CD4-positive, CD25-positive, alpha-beta regulatory T cell (primary cell): ENCODE measurements around the gene LMNA. TPM values are rescaled to one million over a fixed set of nuclear protein-coding genes. Genes with fewer than 3 reads are reported as not detected.
A peak's percentile ranks its signal among the peaks of the same experiment; 100 is the strongest.
"Not testable (repeated sequence)": the region's sequence is repeated elsewhere in the genome, so short reads cannot be mapped to it uniquely, and the experiment has no call there.

Source experiments
- ATAC-seq, 2 donors: fragments of 150-1000 bp; cut with Tn5 transposase; one replicate each; pipeline ENCODE4 v1.10.0; 2021; ENCODE audit warnings: low read depth in 2 of 2, moderate number of reproducible peaks in 2 of 2, moderate library complexity in 1 of 2
- DNase-seq, 3 donors: peaks; one replicate each; pipeline versions ENCODE4 v3.0.0 to v3.0.0-alpha.2; 2012 to 2022; ENCODE audit warnings: mixed read lengths in 1 of 3
- H3K27ac ChIP-seq: one replicate; pipeline ENCODE4 v1.7.0; 2013; ENCODE audit warnings: mild to moderate bottlenecking, low read length; ENCODE audit not compliant: insufficient read depth, poor library complexity, severe bottlenecking
- H3K27me3 ChIP-seq: one replicate; pipeline ENCODE4 v1.7.0; 2013; ENCODE audit warnings: low read length; ENCODE audit not compliant: control insufficient read depth, insufficient read depth
- H3K36me3 ChIP-seq: one replicate; pipeline ENCODE4 v1.7.0; 2013; ENCODE audit warnings: mild to moderate bottlenecking, low read length, moderate library complexity; ENCODE audit not compliant: control insufficient read depth, insufficient read depth
- H3K4me1 ChIP-seq: 2 replicates; pipeline ENCODE4 v1.7.0; 2013; ENCODE audit warnings: mild to moderate bottlenecking, low read length; ENCODE audit not compliant: insufficient read depth, control insufficient read depth, poor library complexity, severe bottlenecking
- H3K4me3 ChIP-seq: one replicate; pipeline ENCODE4 v1.7.0; 2013; ENCODE audit warnings: low read depth, mild to moderate bottlenecking, low read length, moderate library complexity
- H3K9me3 ChIP-seq, 2 experiments: 1 replicate in 1 of 2; 2 replicates in 1 of 2; pipeline ENCODE4 v1.7.0; 2013; ENCODE audit warnings: low read length in 2 of 2, mild to moderate bottlenecking in 1 of 2, moderate library complexity in 1 of 2; ENCODE audit not compliant: control insufficient read depth in 2 of 2
- H3K27ac Mint-ChIP-seq, 3 donors: one replicate each; pipeline ENCODE4 v1.8.0; 2020 to 2022; ENCODE audit warnings: mild to moderate bottlenecking in 3 of 3, mixed read lengths in 3 of 3, moderate library complexity in 2 of 3
- H3K27me3 Mint-ChIP-seq: one replicate; pipeline ENCODE4 v1.8.0; 2022; ENCODE audit warnings: mild to moderate bottlenecking, mixed read lengths
- H3K36me3 Mint-ChIP-seq: one replicate; pipeline ENCODE4 v1.8.0; 2020; ENCODE audit warnings: mixed read lengths
- H3K4me1 Mint-ChIP-seq, 4 donors: one replicate each; pipeline ENCODE4 v1.8.0; 2020 to 2022; ENCODE audit warnings: mixed read lengths in 4 of 4, mild to moderate bottlenecking in 1 of 4
- H3K4me3 Mint-ChIP-seq, 4 donors: one replicate each; pipeline ENCODE4 v1.8.0; 2020 to 2022; ENCODE audit warnings: mild to moderate bottlenecking in 4 of 4, mixed read lengths in 4 of 4, moderate library complexity in 3 of 4
- H3K9me3 Mint-ChIP-seq, 7 donors: one replicate each; pipeline ENCODE4 v1.8.0; 2020 to 2022; ENCODE audit warnings: mixed read lengths in 7 of 7, mild to moderate bottlenecking in 3 of 7, moderate library complexity in 2 of 7
- polyA plus RNA-seq, 4 donors: library from polyadenylated mRNA; unstranded; fragments of 300-500 nt; fragmentation: Illumina TruSeq; gene quantifications; one replicate each; pipeline ENCODE4 v1.2.3, GENCODE V29; 2021
- total RNA-seq: library from RNA; stranded (reverse); gene quantifications from one replicate; pipeline ENCODE4 v1.2.3, GENCODE V29; 2022

LMNA gene
- total and polyA plus RNA-seq, 5 donors from 2014 or later = 54.1 to 1,807 (median 95.6) TPM

GRCh38 chr1:156121457-156121856, 6.9 kb downstream of the LMNA start:
- peak overlapping the region; percentile 52 for H3K4me3 ChIP-seq
- H3K27ac ChIP-seq = peak overlapping the region; percentile 87
- peaks cover 4% of the 10 kb centered on the region for H3K27me3 Mint-ChIP-seq
- DNase-seq (no peak), ATAC-seq (no peak)
- no peaks in the 10 kb centered on the region for H3K9me3 ChIP-seq
- peaks cover 0 to 3% (median 0%) of the 10 kb centered on the region in 7 donors for H3K9me3 Mint-ChIP-seq
- H3K36me3 Mint-ChIP-seq = no peaks in the 10 kb centered on the region
- H3K4me1 Mint-ChIP-seq = peaks cover 0 to 68% (median 44%) of the 10 kb centered on the region in 4 donors
- peak overlapping the region in 3 of 4 donors; percentile 31 to 100 (median 92) for H3K4me3 Mint-ChIP-seq
- peaks cover 75% of the 10 kb centered on the region for H3K4me1 ChIP-seq
- H3K36me3 ChIP-seq = peaks cover 3% of the 10 kb centered on the region
- no peaks in the 10 kb centered on the region for H3K27me3 ChIP-seq
- H3K27ac Mint-ChIP-seq = peak overlapping the region in 2 of 3 donors; percentile 7 to 55

- Mint-ChIP-seq H3K36me3 (no peaks in the 10 kb centered on the region), H3K9me3 (no peaks in the 10 kb centered on the region), H3K27ac (peak overlapping the region; percentile 31 to 90 (median 53)), H3K4me1 (peaks cover 0 to 70% (median 46%) of the 10 kb centered on the region in 4 donors), H3K4me3 (peak overlapping the region in 3 of 4 donors; percentile 61 to 100 (median 93)), H3K27me3 (peaks cover 4% of the 10 kb centered on the region)
- Histone ChIP-seq H3K4me1 (peaks cover 81% of the 10 kb centered on the region), H3K4me3 (peak overlapping the region; percentile 62), H3K27ac (peak overlapping the region; percentile 87), H3K36me3 (peaks cover 3% of the 10 kb centered on the region), H3K27me3 (no peaks in the 10 kb centered on the region), H3K9me3 (no peaks in the 10 kb centered on the region)
- ATAC-seq (no peak), DNase-seq (no peak)
Measured at GRCh38 chr1:156122086-156122485, 7.6 kb downstream of the LMNA start.

GRCh38 chr1:156122519-156123355, 8.2 kb downstream of the LMNA start:
- Mint-ChIP-seq H3K27ac (peak overlapping the region; percentile 90 to 95 (median 93)), H3K4me3 (peak overlapping the region; percentile 52 to 93 (median 72))

GRCh38 chr1:156123356-156124196, 9.1 kb downstream of the LMNA start:
- H3K9me3 Mint-ChIP-seq = no peaks in the 10 kb centered on the region
- peak overlapping the region; percentile 62 for H3K4me3 ChIP-seq
- H3K4me1 ChIP-seq = peaks cover 87% of the 10 kb centered on the region
- H3K27me3 ChIP-seq = no peaks in the 10 kb centered on the region
- no peak for DNase-seq
- no peaks in the 10 kb centered on the region for H3K9me3 ChIP-seq
- peaks cover 0 to 80% (median 50%) of the 10 kb centered on the region in 4 donors for H3K4me1 Mint-ChIP-seq
- peak; percentile 25 to 30 for ATAC-seq
- peak overlapping the region; percentile 90 to 95 (median 93) for H3K27ac Mint-ChIP-seq
- H3K36me3 ChIP-seq = peaks cover 3% of the 10 kb centered on the region
- H3K4me3 Mint-ChIP-seq = peak overlapping the region; percentile 52 to 90 (median 82)
- no peaks in the 10 kb centered on the region for H3K36me3 Mint-ChIP-seq
- H3K27ac ChIP-seq = peak overlapping the region; percentile 87
- H3K27me3 Mint-ChIP-seq = peaks cover 4% of the 10 kb centered on the region

More at GRCh38 chr1:156122519-156123355, 8.2 kb downstream of the LMNA start:
- peak overlapping the region; percentile 62 for H3K4me3 ChIP-seq
- peaks cover 85% of the 10 kb centered on the region for H3K4me1 ChIP-seq
- Mint-ChIP-seq H3K4me1 (peaks cover 0 to 76% (median 49%) of the 10 kb centered on the region in 4 donors), H3K27me3 (peaks cover 4% of the 10 kb centered on the region), H3K36me3 (no peaks in the 10 kb centered on the region), H3K9me3 (no peaks in the 10 kb centered on the region)
- H3K27ac ChIP-seq = peak overlapping the region; percentile 87
- H3K36me3 ChIP-seq = peaks cover 3% of the 10 kb centered on the region
- DNase-seq (no peak), ATAC-seq (no peak)
- no peaks in the 10 kb centered on the region for H3K27me3 ChIP-seq
- H3K9me3 ChIP-seq = no peaks in the 10 kb centered on the region

GRCh38 chr1:156124557-156125483, 10.3 kb downstream of the LMNA start:
- Histone ChIP-seq H3K27me3 (no peaks in the 10 kb centered on the region), H3K27ac (peak overlapping the region; percentile 87), H3K36me3 (peaks cover 2% of the 10 kb centered on the region), H3K4me1 (peaks cover 92% of the 10 kb centered on the region), H3K4me3 (peak overlapping the region; percentile 53), H3K9me3 (no peaks in the 10 kb centered on the region)
- H3K27ac Mint-ChIP-seq = peak overlapping the region; percentile 52 to 95 (median 93)
- peaks cover 0 to 1% (median 0%) of the 10 kb centered on the region in 7 donors for H3K9me3 Mint-ChIP-seq
- H3K4me1 Mint-ChIP-seq = peaks cover under 1 to 88% (median 56%) of the 10 kb centered on the region in 4 donors
- ATAC-seq (peak; percentile 17 to 21), DNase-seq (peak in 1 of 3 donors; percentile 38)
- no peaks in the 10 kb centered on the region for H3K36me3 Mint-ChIP-seq
- peak overlapping the region; percentile 64 to 90 (median 82) for H3K4me3 Mint-ChIP-seq
- peaks cover 4% of the 10 kb centered on the region for H3K27me3 Mint-ChIP-seq

GRCh38 chr1:156125544-156125943, 11.0 kb downstream of the LMNA start:
- H3K27ac ChIP-seq = peak overlapping the region; percentile 87

More at GRCh38 chr1:156125544-156125943, 11.0 kb downstream of the LMNA start:
- not testable (repeated sequence) for H3K36me3 ChIP-seq, H3K9me3 ChIP-seq, H3K27me3 ChIP-seq, H3K4me3 ChIP-seq, ATAC-seq, H3K27me3 Mint-ChIP-seq, H3K9me3 Mint-ChIP-seq, H3K36me3 Mint-ChIP-seq, DNase-seq
- H3K4me1 Mint-ChIP-seq = peaks cover 7 to 86% (median 57%) of the 10 kb centered on the region in 4 donors
- H3K4me3 Mint-ChIP-seq = peak overlapping the region; percentile 63 to 84 (median 72)
- H3K4me1 ChIP-seq = peaks cover 90% of the 10 kb centered on the region
- peak overlapping the region; percentile 17 to 95 (median 65) for H3K27ac Mint-ChIP-seq
